Iris pigment epithelial cell (primary cell): ENCODE measurements around the gene MXI1.
"Not testable (repeated sequence)": the region's sequence is repeated elsewhere in the genome, so short reads cannot be mapped to it uniquely, and the experiment has no call there.

Experiments used
- DNase-seq: peaks from one replicate; pipeline ENCODE4 v3.0.0-alpha.2; 2011; ENCODE audit warnings: low read depth

MXI1 gene

DNA sequence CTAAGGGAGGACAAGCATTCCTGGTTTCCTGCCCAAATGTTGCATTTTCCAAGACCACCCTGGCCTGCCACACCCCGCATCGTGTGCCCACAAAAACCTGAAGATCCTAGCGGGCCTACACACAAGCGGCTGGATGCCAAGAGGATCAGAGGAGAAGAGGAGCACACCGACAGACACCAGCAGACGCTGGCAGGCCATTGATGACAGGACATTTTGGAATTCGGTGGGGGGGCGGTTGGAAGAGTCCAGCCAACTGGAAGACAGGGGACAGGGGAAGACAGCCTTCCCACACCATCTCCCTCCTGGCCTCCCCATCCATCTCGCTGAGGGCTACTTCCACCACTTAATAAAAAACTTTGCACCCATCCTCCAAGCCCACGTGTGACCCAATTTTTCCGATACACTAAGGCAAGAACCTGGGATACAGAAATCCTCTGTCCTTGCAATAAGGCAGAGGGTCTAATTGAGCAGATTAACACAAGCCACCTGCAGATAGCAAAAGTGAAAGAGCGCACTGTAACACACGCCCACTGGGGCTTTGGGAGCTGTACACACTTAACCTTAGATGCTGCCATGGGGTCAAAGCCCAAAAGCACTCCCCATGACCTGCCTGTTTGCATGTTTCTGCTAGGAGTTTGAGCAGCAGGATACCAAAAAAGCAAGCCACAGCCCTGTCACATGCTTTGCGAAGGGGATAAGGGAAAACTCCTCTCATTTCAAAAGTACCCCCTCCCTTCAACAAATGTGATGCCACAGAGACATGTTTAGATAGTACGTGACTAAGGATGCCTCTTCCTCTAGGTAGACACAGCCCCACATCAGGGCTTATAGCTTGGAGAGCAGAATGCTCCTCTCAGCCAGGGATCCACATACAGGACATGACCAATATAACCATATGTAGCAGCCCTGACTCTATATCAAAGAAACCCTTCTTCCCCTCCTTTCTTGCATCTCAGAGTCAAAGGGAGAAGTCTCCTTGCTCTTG, 110.8 kb downstream of the MXI1 start:
- no peak for DNase-seq

DNA sequence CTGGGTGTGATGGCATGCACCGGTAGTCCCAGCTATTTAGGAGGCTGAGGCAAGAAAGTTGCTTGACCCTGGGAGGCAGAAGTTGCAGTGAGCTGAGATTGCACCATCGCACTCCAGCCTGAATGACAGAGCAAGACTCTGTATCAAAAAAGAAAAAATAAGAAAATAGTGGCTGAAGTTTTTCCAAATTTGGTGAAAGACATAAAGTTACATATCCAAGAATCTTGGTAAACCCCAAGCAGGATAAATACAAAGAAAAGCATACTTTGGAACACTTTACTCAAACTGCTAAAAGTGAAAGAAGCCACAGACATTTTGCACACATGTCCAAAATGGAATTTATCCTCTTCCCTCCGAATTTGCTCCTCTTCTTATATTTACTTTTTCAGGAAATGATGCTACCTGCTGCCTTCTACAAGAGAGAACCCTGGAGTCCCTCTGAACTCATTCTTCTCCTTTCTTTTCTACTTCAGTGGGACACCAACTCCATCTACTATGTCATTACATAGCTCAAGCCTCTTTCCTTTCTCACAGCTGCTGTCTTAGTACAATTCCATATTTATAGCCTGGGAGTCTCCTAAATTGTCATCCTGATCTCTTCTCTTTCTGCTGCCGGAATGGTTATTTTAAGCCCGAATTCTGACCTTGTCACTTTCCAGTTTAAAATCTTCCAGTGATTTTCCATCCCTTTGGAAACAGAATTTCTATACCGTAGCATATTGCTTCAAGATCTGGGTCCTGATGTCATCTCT, 114.6 kb downstream of the MXI1 start:
- DNase-seq, result no peak

DNA sequence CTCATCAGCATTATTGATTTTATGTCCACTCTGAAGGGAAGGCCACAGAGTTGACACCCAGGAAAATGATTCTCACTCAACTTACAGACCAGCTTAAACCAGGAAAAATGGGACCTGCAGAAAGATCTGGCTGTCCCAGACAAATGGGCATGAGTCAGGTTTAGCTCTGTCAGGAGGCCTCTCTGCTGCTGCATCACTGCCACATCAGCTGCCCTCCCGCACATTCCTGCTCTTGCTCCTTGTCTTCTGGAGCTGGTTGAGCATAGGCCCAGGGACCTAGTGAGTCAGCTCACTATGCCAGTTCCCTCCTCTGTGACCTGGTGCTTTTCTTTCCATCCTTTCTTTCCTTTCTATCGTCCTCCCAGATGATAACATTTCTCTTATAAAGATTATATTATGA, 116.1 kb downstream of the MXI1 start:
- peak; percentile 92 for DNase-seq

DNA sequence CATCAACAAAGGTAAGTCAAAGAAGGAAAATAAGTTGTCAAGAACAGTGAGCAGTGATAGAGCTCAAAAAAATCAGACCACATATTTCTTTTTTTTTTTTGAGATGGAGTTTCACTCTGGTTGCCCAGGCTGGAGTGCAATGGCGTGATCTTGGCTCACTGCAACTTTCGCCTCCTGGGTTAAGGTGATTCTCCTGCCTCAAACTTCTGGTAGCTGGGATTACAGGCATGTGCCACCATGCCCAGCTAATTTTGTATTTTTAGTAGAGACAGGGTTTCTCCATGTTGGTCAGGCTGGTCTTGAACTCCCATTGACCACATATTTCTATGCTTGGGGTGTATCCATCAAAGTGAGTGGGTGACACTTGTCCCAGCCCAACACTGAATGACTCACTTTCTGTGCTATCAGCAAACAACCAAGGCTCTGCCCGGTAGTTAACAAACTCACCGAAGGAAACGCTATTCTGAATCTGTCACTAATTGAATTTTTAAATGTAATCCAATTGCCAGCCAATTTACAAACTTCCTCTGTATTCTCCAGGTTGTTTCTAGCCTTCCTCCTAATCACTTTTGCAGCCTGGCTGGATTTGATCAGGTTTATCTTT, 116.9 kb downstream of the MXI1 start:
- DNase-seq, result peak; percentile 46

DNA sequence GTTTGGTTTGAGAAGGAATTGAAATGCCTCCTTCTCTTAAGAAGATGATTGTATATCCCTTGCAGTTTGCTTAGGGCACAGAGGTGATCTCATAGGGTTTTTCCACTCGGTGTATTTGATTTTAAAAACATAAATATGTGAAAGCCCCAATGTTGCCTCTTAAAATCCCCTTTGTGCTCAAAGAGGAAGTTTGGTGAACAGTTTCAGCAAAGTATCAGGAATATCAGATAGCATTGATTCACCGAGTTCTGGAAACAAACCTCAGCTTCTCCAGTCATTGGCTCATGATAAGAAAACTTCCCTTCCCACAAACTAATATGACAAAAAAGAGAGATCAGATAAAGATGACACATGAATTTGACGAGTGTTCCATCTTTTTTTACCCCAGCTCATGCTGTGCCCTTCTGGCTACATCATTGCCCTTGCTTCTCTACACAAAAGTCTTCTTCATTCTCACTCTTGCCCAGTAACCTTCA, 117.4 kb downstream of the MXI1 start:
- DNase-seq, result peak; percentile 50

DNA sequence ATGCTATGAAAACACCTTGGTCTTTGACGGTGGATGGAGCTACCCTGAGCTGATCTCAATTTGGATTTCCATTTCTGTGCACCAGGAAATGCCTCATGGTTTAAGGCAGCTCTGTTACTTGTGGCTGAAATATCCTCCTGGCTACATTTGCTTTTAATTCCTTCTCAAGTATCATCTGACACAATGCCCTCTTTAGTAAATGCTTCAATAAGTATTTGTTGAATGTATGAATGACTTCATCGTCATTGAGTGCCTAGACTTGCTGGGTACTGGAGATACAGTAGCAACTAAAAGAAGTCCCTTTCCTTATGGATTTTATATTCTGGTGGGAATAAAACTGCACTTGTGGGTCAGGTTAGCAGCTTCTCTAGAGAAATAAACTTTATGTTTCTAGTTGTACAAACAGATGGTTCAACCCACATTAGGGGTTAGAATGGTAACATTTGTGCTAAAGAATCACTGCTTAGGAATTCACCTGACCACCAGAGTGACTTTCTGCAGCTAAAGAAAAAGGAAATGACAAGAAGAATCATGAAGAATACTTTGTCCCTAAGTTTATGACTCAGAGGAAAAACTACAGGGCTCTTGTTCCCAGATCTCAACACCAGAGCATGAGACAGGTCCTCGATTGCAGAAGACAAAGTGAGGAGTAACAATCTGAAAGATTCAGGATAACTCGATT, 119.1 kb downstream of the MXI1 start:
- peak; percentile 80 for DNase-seq

DNA sequence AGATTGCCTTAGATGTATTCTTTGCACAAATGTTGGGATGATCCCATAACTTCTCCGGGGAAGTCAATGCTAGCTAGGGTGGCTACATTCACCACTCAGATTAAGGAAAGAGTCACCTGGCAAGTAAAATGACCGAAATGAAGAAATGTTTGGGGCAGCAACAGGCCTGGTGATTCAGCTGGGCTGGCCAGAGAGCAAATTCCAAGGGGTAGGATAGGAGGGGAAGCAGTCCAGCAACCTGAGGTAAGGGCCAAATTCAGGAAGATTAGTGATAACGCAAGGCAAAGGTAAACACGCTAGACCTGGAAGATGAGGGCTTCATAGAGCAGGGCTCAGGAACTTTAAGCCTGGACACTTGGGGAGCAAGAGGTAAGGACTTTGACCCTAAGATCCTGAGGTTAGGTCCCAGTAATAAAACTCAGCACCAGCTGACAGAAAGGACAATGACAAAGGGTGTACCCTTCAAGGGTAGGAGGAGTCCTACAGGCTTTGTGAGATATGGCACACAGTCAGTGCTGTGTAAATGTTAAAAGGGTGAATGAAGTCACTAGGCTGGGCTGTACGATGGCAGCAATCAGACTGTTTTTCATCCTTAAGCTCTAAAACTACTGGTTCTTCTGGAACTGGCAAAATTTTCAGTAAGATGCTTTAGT, 120.0 kb downstream of the MXI1 start:
- no peak for DNase-seq

DNA sequence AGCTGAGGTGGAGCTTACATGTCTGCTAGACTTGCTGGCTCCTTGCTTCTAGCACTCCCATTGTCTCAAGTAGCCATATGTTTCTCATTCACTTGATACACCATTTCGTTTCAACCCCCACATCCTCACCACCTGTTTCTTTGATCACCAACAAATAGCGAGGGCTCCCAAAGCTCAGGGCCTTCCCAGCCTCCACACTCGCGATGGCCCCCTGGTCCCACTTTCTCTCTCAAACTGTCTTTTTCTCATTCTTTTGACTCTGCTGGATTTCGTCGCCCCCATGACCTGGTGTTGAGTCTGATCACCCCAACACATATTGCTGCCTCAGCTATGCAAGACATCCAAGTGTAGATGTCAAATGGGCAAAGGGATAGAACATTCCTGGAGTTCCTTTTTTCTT, 123.3 kb downstream of the MXI1 start:
- no peak for DNase-seq

DNA sequence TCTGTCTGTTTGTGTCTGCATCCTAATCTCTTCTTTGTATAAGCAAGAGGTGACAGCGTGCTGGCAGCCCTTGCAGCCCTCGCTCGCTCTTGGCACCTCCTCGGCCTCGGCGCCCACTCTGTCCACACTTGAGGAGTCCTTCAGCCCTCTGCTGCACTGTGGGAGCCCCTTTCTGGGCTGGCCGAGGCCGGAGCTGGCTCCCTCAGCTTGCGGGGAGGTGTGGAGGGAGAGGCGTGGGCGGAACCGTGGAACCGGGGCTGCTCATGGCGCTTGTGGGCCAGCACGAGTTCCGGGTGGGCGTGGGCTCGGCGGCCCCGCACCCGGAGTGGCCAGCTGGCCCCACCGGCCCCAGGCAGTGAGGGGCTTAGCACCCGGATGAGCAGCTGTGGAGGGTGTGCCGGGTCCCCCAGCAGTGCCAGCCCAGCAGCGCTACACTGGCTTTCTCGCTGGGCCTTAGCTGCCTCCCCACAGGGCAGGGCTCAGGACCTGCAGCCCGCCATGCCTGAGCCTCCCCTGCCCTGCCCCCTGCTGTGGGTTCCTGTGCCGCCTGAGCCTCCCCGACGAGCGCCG, 123.9 kb downstream of the MXI1 start:
- DNase-seq, result not testable (repeated sequence)

DNA sequence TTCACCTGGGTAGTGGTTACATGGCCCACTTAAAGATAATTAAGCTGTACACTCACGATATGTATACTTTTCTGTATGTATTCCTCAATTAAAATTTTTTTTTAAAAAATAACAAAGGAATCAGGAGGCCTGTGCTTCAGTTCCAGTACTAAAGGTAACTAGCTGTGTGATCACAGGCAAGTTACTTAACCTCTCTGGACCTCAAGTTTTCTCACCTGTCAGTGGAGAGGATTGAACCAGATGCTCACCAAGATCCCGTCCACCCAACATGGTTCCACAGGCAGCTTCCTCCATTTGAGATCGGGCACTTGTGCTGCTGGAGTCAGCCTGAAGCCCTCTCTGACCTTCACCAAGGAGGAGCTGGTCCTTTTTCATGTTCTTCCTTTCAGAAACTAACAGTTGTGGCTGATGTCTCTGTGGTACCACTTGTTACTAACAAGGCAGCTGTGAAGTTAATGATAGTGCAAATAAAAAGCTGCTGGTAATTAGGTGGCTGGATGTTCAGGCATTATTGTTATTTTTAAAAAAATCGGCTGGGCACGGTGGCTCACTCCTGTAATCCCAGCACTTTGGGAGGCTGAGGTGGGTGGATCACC, 126.8 kb downstream of the MXI1 start:
- no peak for DNase-seq

DNA sequence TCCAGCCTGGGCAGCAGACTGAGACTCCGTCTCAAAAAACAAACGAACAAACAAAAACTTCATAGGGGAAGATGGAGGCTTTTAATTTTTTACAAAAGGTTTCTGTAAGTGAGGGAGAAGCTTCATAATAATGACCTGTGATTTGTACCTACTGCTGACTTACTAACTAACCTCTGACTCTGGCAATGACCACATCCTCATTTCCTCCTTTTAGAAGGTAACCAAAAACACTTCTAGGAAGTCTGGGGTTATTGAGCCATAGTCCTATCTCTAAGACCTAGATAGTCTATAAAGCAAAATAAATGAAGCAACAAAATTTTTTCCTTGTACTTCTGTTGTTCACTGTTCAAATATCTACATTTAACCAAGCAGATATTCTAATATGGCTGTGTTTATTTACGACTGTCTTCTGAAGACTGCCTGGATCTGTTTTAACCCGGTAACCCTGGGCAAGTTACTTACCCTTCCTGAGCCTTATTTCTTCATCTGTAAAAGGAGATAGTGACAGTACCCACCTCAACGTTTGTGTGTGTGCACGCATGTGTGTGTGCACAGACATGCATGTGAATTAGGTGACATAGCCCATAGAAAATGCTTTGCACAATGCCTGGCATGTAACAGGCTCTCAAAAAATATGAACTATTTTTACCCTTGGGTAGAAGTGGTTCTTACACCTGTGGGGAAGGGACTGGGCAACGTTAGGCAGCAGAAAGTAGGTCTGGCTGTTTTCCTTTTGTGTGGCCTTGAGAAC, 128.1 kb downstream of the MXI1 start:
- DNase-seq, result no peak

DNA sequence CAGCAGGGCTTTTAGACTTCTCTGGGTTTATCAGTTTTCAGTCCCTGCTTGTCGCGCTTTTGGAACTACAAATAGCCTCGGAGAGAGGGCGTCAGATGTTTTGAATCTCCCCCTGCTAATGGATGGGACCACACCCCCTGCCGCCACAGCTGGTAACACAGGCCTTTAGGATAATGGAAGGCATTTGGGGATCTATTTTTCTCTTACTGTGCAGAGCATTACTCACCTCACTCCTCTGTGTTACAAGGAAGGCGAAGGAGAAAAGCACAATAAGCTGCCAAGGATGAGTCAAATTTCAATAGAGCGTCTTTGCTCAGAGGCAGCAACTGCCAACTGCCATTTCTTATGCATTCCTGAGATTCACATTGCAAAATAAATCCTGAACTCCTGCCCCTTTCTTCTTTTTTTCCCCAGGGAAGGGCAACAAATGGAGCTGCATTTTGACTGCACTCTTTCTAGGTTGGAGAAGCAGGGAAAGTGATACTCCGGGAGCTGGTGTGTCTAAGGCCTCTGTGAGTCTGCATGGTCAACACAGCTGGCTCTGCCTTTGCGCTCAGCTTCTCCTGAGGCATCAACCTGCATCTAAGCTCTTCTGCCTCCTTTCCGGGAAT, 128.8 kb downstream of the MXI1 start:
- peak; percentile 97 for DNase-seq
